ENCODE measurements around the gene LRP1B.

Gene LRP1B

DNA sequence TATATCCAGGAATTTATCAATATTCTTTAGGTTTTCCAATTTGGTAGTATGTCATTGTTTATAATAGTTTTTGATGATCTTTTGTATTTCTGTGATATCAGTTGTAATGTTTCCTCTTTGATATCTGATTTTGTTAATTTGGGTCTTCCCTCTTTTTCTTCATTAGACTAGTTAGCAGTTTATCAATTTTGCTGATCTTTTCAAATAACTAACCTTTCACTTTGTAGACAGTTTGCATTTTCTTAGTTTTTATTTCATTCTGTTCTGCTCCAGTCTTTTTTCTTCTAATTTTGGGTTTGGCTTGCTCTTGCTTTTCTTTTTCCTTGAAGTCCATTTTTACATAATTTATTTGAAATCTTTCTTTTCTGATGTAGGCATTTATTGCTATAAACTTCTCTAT, 824.4 kb downstream of the LRP1B start:
- H3K4me2 ChIP-seq (ENCODE audit: low read length) = no peak overlapping the region
- no peaks in the 10 kb centered on the region for H3K27me3 ChIP-seq (ENCODE audit: control insufficient read depth, low read length)
- H3F3A ChIP-seq (ENCODE audit: control insufficient read depth, insufficient read depth) = no peaks in the 10 kb centered on the region
- no peaks in the 10 kb centered on the region for H3K4me1 ChIP-seq (ENCODE audit: control insufficient read depth, low read length)
- no peaks in the 10 kb centered on the region for H4K20me1 ChIP-seq (ENCODE audit: control insufficient read depth, insufficient read depth, low read depth, low read length)
- no peaks in the 10 kb centered on the region for H3K9me3 ChIP-seq (ENCODE audit: control insufficient read depth, insufficient read depth, low read length)
- H3K36me3 ChIP-seq (ENCODE audit: control insufficient read depth, low read length) = no peaks in the 10 kb centered on the region
- TF ChIP-seq, protein P1, sequence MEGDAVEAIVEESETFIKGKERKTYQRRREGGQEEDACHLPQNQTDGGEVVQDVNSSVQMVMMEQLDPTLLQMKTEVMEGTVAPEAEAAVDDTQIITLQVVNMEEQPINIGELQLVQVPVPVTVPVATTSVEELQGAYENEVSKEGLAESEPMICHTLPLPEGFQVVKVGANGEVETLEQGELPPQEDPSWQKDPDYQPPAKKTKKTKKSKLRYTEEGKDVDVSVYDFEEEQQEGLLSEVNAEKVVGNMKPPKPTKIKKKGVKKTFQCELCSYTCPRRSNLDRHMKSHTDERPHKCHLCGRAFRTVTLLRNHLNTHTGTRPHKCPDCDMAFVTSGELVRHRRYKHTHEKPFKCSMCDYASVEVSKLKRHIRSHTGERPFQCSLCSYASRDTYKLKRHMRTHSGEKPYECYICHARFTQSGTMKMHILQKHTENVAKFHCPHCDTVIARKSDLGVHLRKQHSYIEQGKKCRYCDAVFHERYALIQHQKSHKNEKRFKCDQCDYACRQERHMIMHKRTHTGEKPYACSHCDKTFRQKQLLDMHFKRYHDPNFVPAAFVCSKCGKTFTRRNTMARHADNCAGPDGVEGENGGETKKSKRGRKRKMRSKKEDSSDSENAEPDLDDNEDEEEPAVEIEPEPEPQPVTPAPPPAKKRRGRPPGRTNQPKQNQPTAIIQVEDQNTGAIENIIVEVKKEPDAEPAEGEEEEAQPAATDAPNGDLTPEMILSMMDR (IDR thresholded peaks at IDR 0.05; ENCODE audit: low read depth, low read length, poor library complexity, severe bottlenecking) = no peak
- TF ChIP-seq EZH2phosphoT487 (IDR thresholded peaks at IDR 0.05; ENCODE audit: borderline replicate concordance, low read length) = no peak
- no peak overlapping the region for H3K4me3 ChIP-seq (ENCODE audit: low read length)
- no peaks in the 10 kb centered on the region for H3K9me2 ChIP-seq (replicated peaks; ENCODE audit: control insufficient read depth, low read length)
- no peaks in the 10 kb centered on the region for H3K79me2 ChIP-seq (ENCODE audit: control insufficient read depth, low read length)
- no peak overlapping the region for H3K27ac ChIP-seq (ENCODE audit: low read depth, low read length)

DNA sequence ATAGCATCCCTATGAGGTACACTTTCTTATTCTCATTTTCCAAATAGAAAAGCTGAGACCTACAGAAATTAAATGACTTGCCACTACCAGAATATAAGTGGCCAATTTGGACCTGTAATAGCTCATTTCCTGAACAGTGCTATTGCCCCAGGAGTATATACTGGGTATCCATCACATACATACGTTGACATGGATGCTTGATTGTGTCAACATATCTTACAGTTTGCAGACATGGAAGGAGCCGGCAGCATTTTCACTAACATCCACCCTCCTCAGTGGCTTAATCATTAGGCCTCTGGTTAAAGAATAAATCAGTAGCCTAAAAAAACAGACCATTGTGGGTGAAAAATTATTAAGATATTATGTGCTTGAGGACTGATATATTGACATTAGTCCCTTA, 829.3 kb downstream of the LRP1B start:
- no peak overlapping the region for H3K4me3 ChIP-seq (ENCODE audit: low read length)
- H3K27me3 ChIP-seq (ENCODE audit: control insufficient read depth, low read length) = no peaks in the 10 kb centered on the region
- no peaks in the 10 kb centered on the region for H3K9me3 ChIP-seq (ENCODE audit: control insufficient read depth, insufficient read depth, low read length)
- no peaks in the 10 kb centered on the region for H4K20me1 ChIP-seq (ENCODE audit: control insufficient read depth, insufficient read depth, low read depth, low read length)
- H3K4me2 ChIP-seq (ENCODE audit: low read length) = no peak overlapping the region
- H3K9me2 ChIP-seq (replicated peaks; ENCODE audit: control insufficient read depth, low read length) = no peaks in the 10 kb centered on the region
- no peak for TF ChIP-seq EZH2phosphoT487 (IDR thresholded peaks at IDR 0.05; ENCODE audit: borderline replicate concordance, low read length)
- TF ChIP-seq, protein P1 (IDR thresholded peaks at IDR 0.05; ENCODE audit: low read depth, low read length, poor library complexity, severe bottlenecking) = no peak
- no peaks in the 10 kb centered on the region for H3K4me1 ChIP-seq (ENCODE audit: control insufficient read depth, low read length)
- no peaks in the 10 kb centered on the region for H3K36me3 ChIP-seq (ENCODE audit: control insufficient read depth, low read length)
- H3K27ac ChIP-seq (ENCODE audit: low read depth, low read length) = no peak overlapping the region
- no peaks in the 10 kb centered on the region for H3K79me2 ChIP-seq (ENCODE audit: control insufficient read depth, low read length)
- H3F3A ChIP-seq (ENCODE audit: control insufficient read depth, insufficient read depth) = no peaks in the 10 kb centered on the region

DNA sequence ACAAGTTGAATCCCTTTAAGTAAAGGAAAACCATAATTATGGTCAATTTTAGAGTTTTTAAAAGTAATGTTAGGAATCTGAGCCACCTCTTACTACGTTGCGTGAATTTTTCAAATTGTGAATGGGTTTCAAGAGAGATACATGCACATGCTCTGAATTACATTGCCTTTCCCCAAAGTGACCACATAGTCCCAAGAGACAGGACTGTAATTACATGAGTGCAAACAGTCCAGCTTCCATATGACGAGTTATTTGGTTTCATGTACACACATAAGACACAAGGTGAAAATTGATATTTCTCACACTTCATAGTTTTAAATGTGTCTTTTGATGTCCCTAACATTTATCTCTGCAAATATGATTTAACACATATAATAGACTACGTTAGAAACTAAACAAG, 850.8 kb downstream of the LRP1B start:
- Histone ChIP-seq H3K9me2 (replicated peaks; ENCODE audit: control insufficient read depth, low read length) (no peaks in the 10 kb centered on the region; the same call in 1 of the 2 replicates), H3K36me3 (ENCODE audit: control insufficient read depth, low read length) (no peaks in the 10 kb centered on the region), H3K4me2 (ENCODE audit: low read length) (no peak overlapping the region), H3K27ac (ENCODE audit: low read depth, low read length) (no peak overlapping the region), H3F3A (ENCODE audit: control insufficient read depth, insufficient read depth) (no peaks in the 10 kb centered on the region), H3K9me3 (ENCODE audit: control insufficient read depth, insufficient read depth, low read length) (no peaks in the 10 kb centered on the region), H3K27me3 (ENCODE audit: control insufficient read depth, low read length) (no peaks in the 10 kb centered on the region), H3K4me3 (ENCODE audit: low read length) (no peak overlapping the region), H3K4me1 (ENCODE audit: control insufficient read depth, low read length) (no peaks in the 10 kb centered on the region), H4K20me1 (ENCODE audit: control insufficient read depth, insufficient read depth, low read depth, low read length) (no peaks in the 10 kb centered on the region), H3K79me2 (ENCODE audit: control insufficient read depth, low read length) (no peaks in the 10 kb centered on the region)
- TF ChIP-seq, protein P1 (IDR thresholded peaks at IDR 0.05; ENCODE audit: low read depth, low read length, poor library complexity, severe bottlenecking) = no peak
- no peak for TF ChIP-seq EZH2phosphoT487 (IDR thresholded peaks at IDR 0.05; ENCODE audit: borderline replicate concordance, low read length)

DNA sequence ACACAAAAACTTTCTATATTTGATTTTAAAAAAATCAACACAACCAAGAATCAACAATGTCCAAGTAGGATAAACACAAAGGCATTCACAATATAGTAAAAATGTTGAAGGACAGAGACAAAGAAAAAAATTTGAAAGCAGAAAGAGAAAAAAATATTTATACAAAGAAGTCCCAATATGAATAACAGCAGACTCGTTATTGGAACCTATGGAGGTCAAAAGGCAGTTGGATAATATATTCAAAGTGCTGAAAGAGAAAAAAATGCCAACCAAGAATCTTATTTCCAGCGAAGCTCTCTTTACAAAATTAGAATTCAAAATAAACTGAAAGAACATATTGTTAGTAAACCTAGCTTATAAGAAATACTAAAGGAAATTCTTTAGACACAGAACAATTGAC, 859.5 kb downstream of the LRP1B start:
- Histone ChIP-seq H3K79me2 (ENCODE audit: control insufficient read depth, low read length) (no peaks in the 10 kb centered on the region), H3K36me3 (ENCODE audit: control insufficient read depth, low read length) (no peaks in the 10 kb centered on the region), H4K20me1 (ENCODE audit: control insufficient read depth, insufficient read depth, low read depth, low read length) (no peaks in the 10 kb centered on the region), H3K27me3 (ENCODE audit: control insufficient read depth, low read length) (no peaks in the 10 kb centered on the region), H3K27ac (ENCODE audit: low read depth, low read length) (no peak overlapping the region), H3K9me3 (ENCODE audit: control insufficient read depth, insufficient read depth, low read length) (no peaks in the 10 kb centered on the region), H3K4me1 (ENCODE audit: control insufficient read depth, low read length) (no peaks in the 10 kb centered on the region), H3K9me2 (replicated peaks; ENCODE audit: control insufficient read depth, low read length) (no peaks in the 10 kb centered on the region), H3F3A (ENCODE audit: control insufficient read depth, insufficient read depth) (no peaks in the 10 kb centered on the region), H3K4me3 (ENCODE audit: low read length) (no peak overlapping the region), H3K4me2 (ENCODE audit: low read length) (no peak overlapping the region)
- TF ChIP-seq, protein P1 (IDR thresholded peaks at IDR 0.05; ENCODE audit: low read depth, low read length, poor library complexity, severe bottlenecking) = no peak
- no peak for TF ChIP-seq EZH2phosphoT487 (IDR thresholded peaks at IDR 0.05; ENCODE audit: borderline replicate concordance, low read length)
